Endothelial cell of umbilical vein (primary cell): ENCODE data around the gene USPL1. TPM values are rescaled to one million over a fixed set of nuclear protein-coding genes. Genes with fewer than 3 reads are reported as not detected.
A peak's percentile ranks its signal among the peaks of the same experiment; 100 is the strongest.

Source experiments
- BruUV-seq: library from RNA; stranded (reverse); fragments of 400-500 nt; replicated peaks from 2 replicates; lab custom pipeline; 2021; lab: Mats Ljungman, UMichigan
- CTCF ChIA-PET: fragments of 300-600, 350-600 bp; sonication (Branson Sonifier 250); formaldehyde crosslinking; loops from one replicate; lab custom pipeline; 2021; ENCODE audit warnings: antibody characterized with exemption, inconsistent platforms; lab: Charles Lee
- POLR2A ChIA-PET: fragments of 300-600, 350-600 bp; sonication (Branson Sonifier 250); formaldehyde crosslinking; loops from one replicate; lab custom pipeline; 2021; ENCODE audit warnings: antibody characterized with exemption, inconsistent platforms; lab: Charles Lee
- DNase-seq: peaks from one replicate; pipeline ENCODE4 v3.0.0-alpha.2; 2011; ENCODE audit warnings: low read depth, low spot score
- FAIRE-seq: peaks from 2 replicates; lab custom pipeline; 2011; peaks lifted over from hg19 to GRCh38; lab: Jason Lieb, UNC
- H2AFZ ChIP-seq: 2 replicates; pipeline ENCODE4 v1.6.0; 2012; ENCODE audit warnings: low read depth, low read length, control low read depth, inconsistent platforms
- H3K27ac ChIP-seq: 2 replicates; pipeline ENCODE4 v1.5.1; 2011; ENCODE audit warnings: low read depth, mild to moderate bottlenecking, control low read depth, low read length, moderate library complexity; ENCODE audit not compliant: insufficient read depth
- H3K27me3 ChIP-seq, 2 experiments: 2 replicates each; pipeline versions ENCODE4 v1.6.0 to v1.6.1; 2011; ENCODE audit warnings: low read length in 2 of 2, mixed read lengths in 1 of 2; ENCODE audit not compliant: control insufficient read depth in 2 of 2, insufficient read depth in 2 of 2
- H3K36me3 ChIP-seq, 2 experiments: 2 replicates in 1 of 2; 3 replicates in 1 of 2; pipeline ENCODE4 v1.5.1; 2011; ENCODE audit warnings: low read length in 2 of 2, mild to moderate bottlenecking in 1 of 2, moderate library complexity in 1 of 2; ENCODE audit not compliant: control insufficient read depth in 2 of 2, insufficient read depth in 2 of 2; ENCODE audit errors: extremely low read depth in 1 of 2
- H3K4me1 ChIP-seq: 3 replicates; pipeline ENCODE4 v1.5.1; 2011; ENCODE audit warnings: mild to moderate bottlenecking, low read length; ENCODE audit not compliant: control insufficient read depth, insufficient read depth; ENCODE audit errors: extremely low read depth
- H3K4me2 ChIP-seq: 2 replicates; pipeline ENCODE4 v1.6.1; 2011; ENCODE audit warnings: low read length, control low read depth, mixed read lengths; ENCODE audit not compliant: insufficient read depth
- H3K4me3 ChIP-seq, 3 experiments: fragments of 200-600 bp in 1 of 3; sonication (generic), shearing (Covaris generic) in 1 of 3; replicated peaks in 1 of 3; 2 replicates each; pipeline ENCODE4 v1.5.1; 2011 to 2016; ENCODE audit warnings: control low read depth in 3 of 3, low read length in 3 of 3, mild to moderate bottlenecking in 2 of 3, inconsistent platforms in 1 of 3, low read depth in 1 of 3, moderate library complexity in 1 of 3; ENCODE audit not compliant: insufficient read depth in 1 of 3
- H3K79me2 ChIP-seq: 2 replicates; pipeline ENCODE4 v1.6.0; 2012; ENCODE audit warnings: low read length, inconsistent platforms; ENCODE audit not compliant: control insufficient read depth, insufficient read depth
- H3K9ac ChIP-seq: replicated peaks from 2 replicates; pipeline ENCODE3; 2011; ENCODE audit warnings: low read length, control low read depth; ENCODE audit not compliant: insufficient read depth; ENCODE audit errors: extremely low read depth
- H3K9me1 ChIP-seq: replicated peaks from 3 replicates; pipeline ENCODE4 v1.6.0; 2011; ENCODE audit warnings: mild to moderate bottlenecking, low read length; ENCODE audit not compliant: control insufficient read depth, insufficient read depth; ENCODE audit errors: extremely low read depth
- H3K9me3 ChIP-seq: replicated peaks from 2 replicates; pipeline ENCODE4 v1.5.1; 2012; ENCODE audit warnings: low read length, inconsistent platforms; ENCODE audit not compliant: control insufficient read depth, insufficient read depth
- H4K20me1 ChIP-seq: replicated peaks from 2 replicates; pipeline ENCODE3; 2011; ENCODE audit warnings: mild to moderate bottlenecking, low read length; ENCODE audit not compliant: control insufficient read depth, insufficient read depth; ENCODE audit errors: extremely low read depth
- CTCF ChIP-seq, 2 donors: IDR thresholded peaks; 1 replicate in 1 of 2; 2 replicates in 1 of 2; pipeline ENCODE4 v1.5.1; 2011; ENCODE audit warnings: low read length in 2 of 2, mild to moderate bottlenecking in 2 of 2, moderate library complexity in 2 of 2, control low read depth in 1 of 2, inconsistent platforms in 1 of 2, low read depth in 1 of 2; ENCODE audit not compliant: insufficient read depth in 1 of 2; ENCODE audit errors: extremely low read depth in 1 of 2
- EZH2 ChIP-seq: IDR thresholded peaks from 2 replicates; pipeline ENCODE4 v1.6.1; 2012; ENCODE audit warnings: borderline replicate concordance, low read depth, mild to moderate bottlenecking, moderate library complexity, low read length, inconsistent platforms; ENCODE audit not compliant: severe bottlenecking
- FOS ChIP-seq: IDR thresholded peaks from 2 replicates; pipeline ENCODE4 v1.6.1; 2011; ENCODE audit warnings: mild to moderate bottlenecking, low read length, moderate library complexity, borderline replicate concordance; ENCODE audit not compliant: insufficient read depth
- GATA2 ChIP-seq: IDR thresholded peaks from 2 replicates; pipeline ENCODE4 v1.7.0; 2011; ENCODE audit warnings: low read depth, mild to moderate bottlenecking, moderate library complexity, mixed read lengths, low read length; ENCODE audit not compliant: insufficient read length, insufficient read depth
- JUN ChIP-seq: IDR thresholded peaks from 2 replicates; pipeline ENCODE4 v1.6.1; 2011; ENCODE audit warnings: borderline replicate concordance, low read depth; ENCODE audit not compliant: insufficient read length, insufficient read depth
- MAX ChIP-seq: IDR thresholded peaks from 2 replicates; pipeline ENCODE4 v1.6.1; 2011; ENCODE audit not compliant: insufficient read depth, insufficient read length
- MYC ChIP-seq: IDR thresholded peaks from one replicate; pipeline ENCODE4 v1.6.1; 2011; ENCODE audit warnings: mild to moderate bottlenecking, low read depth, low read length
- POLR2A ChIP-seq: IDR thresholded peaks from 2 replicates; pipeline ENCODE4 v1.6.1; 2012; ENCODE audit warnings: low read depth, mild to moderate bottlenecking, control low read depth, low read length
- POLR2AphosphoS5 ChIP-seq: IDR thresholded peaks from 2 replicates; pipeline ENCODE4 v1.6.1; 2012; ENCODE audit warnings: low read depth, mild to moderate bottlenecking, control low read depth, low read length, moderate library complexity; ENCODE audit not compliant: insufficient read depth
- dilution Hi-C: fragments of 300-500 bp; cut with MboI; formaldehyde crosslinking; loops from one replicate; pipeline ENCODE4 v1.15.0; 2019; ENCODE audit warnings: low sequenced_read_pairs; ENCODE audit not compliant: extremely low pct_ligation_motif_present
- intact Hi-C: fragments of 100-400 bp; cut with micrococcal nuclease; formaldehyde crosslinking; loops from one replicate; pipeline ENCODE4 v1.10.0; 2022
- polyA plus RNA-seq, 4 experiments: library from polyadenylated mRNA; depleted of rRNA in 3 of 4; stranded (reverse) in 3 of 4; unstranded in 1 of 4; fragments of >200 nt; gene quantifications; 2 replicates each; pipeline versions ENCODE4 v1.2.1 to v1.2.3, GENCODE V29; 2011 to 2012; ENCODE audit warnings: missing spikeins in 1 of 4
- total RNA-seq: library from RNA; stranded (reverse); gene quantifications from 2 replicates; pipeline ENCODE4 v1.2.3, GENCODE V29; 2021

The USPL1 gene
- total and polyA plus RNA-seq, 2 donors (not counting 3 experiments of a cell fraction or from before 2014, with no cell fraction given) = 14.6 to 21.0 TPM

GRCh38 chr13:30675717-30676116 is 58.0 kb downstream of the USPL1 start:
- CTCF ChIA-PET = interaction anchor here (0.9 to 1.7 kb wide), 10 partner anchors 62 to 543 kb away, joined by 3 to 14 read pairs (median 4); no protein-coding TSS in a partner anchor
- H3K79me2 ChIP-seq = no peaks in the 10 kb centered on the region
- no peak overlapping the region for H2AFZ ChIP-seq
- dilution Hi-C loops = loop anchor here (25.0 kb wide), 1 partner anchor 112 kb away; no protein-coding TSS in a partner anchor
- H3K4me2 ChIP-seq = no peak overlapping the region
- TF ChIP-seq JUN (no peak), MAX (no peak), FOS (no peak), GATA2 (no peak), EZH2 (no peak), POLR2AphosphoS5 (no peak), POLR2A (no peak)
- peaks cover 8% of the 10 kb centered on the region for H3K4me1 ChIP-seq
- DNase-seq (no peak), FAIRE-seq (no peak)
- no peak overlapping the region for H3K4me3 ChIP-seq
- H3K9ac ChIP-seq = no peak overlapping the region
- POLR2A ChIA-PET = no interaction called here
- intact Hi-C loops = loop anchor here (1.0 to 2.0 kb wide), 2 partner anchors 117 to 369 kb away; no protein-coding TSS in a partner anchor
- no peaks in the 10 kb centered on the region for H4K20me1 ChIP-seq
- H3K9me3 ChIP-seq = no peaks in the 10 kb centered on the region
- no peaks in the 10 kb centered on the region for H3K27me3 ChIP-seq
- H3K27ac ChIP-seq = no peak overlapping the region
- H3K36me3 ChIP-seq = no peaks in the 10 kb centered on the region
- H3K9me1 ChIP-seq = no peaks in the 10 kb centered on the region
- no TSS peak for BruUV-seq

GRCh38 chr13:30676672-30677071 is 59.0 kb downstream of the USPL1 start:
- no TSS peak for BruUV-seq
- Histone ChIP-seq H3K4me2 (no peak overlapping the region), H3K79me2 (no peaks in the 10 kb centered on the region), H3K27me3 (no peaks in the 10 kb centered on the region), H3K36me3 (no peaks in the 10 kb centered on the region), H4K20me1 (no peaks in the 10 kb centered on the region), H3K9me1 (no peaks in the 10 kb centered on the region), H3K27ac (no peak overlapping the region), H3K9me3 (no peaks in the 10 kb centered on the region), H3K9ac (no peak overlapping the region), H3K4me1 (peaks cover 13% of the 10 kb centered on the region), H3K4me3 (no peak overlapping the region), H2AFZ (no peak overlapping the region)
- dilution Hi-C loops (loop anchor here (25.0 kb wide), 1 partner anchor 111 kb away; no protein-coding TSS in a partner anchor), intact Hi-C loops (loop anchor here (1.0 kb wide), 1 partner anchor 368 kb away; no protein-coding TSS in a partner anchor)
- DNase-seq (peak; percentile 46), FAIRE-seq (peak; percentile 35)
- ChIA-PET CTCF (interaction anchor here (0.7 to 1.7 kb wide), 10 partner anchors 61 to 232 kb away, joined by 3 to 14 read pairs (median 3); no protein-coding TSS in a partner anchor), POLR2A (no interaction called here)
- TF ChIP-seq POLR2A (no peak), GATA2 (no peak), POLR2AphosphoS5 (no peak), MYC (no peak), EZH2 (no peak), MAX (no peak), FOS (no peak), CTCF (IDR thresholded peaks at IDR 0.05; ENCODE audit: extremely low read depth in 1 of 2, insufficient read depth in 1 of 2, low read depth in 1 of 2, low read length in 2 of 2) (peak; percentile 18 to 48), JUN (no peak)
